Heart right ventricle (tissue), 16 donors: ENCODE measurements around the gene PYGO1. TPM values are rescaled to one million over a fixed set of nuclear protein-coding genes. Genes with fewer than 3 reads are reported as not detected.

Experiments used
- ATAC-seq, 8 donors: fragments of 200-7000 bp; cut with Tn5 transposase; one replicate each; pipeline ENCODE4 v1.9.1; 2020; ENCODE audit warnings: mild to moderate bottlenecking in 8 of 8, moderate library complexity in 8 of 8, moderate number of reproducible peaks in 1 of 8
- DNase-seq, 2 donors: peaks; one replicate each; pipeline ENCODE4 v3.0.0-alpha.2; 2020
- H3K27ac ChIP-seq, 10 donors: fragments of 200-600 bp; sonication (generic) in 2 of 10; one replicate each; pipeline versions ENCODE4 v1.5.0 to v1.8.0; 2020 to 2022; ENCODE audit warnings: mild to moderate bottlenecking in 3 of 10
- H3K27me3 ChIP-seq, 7 donors: fragments of 200-600 bp; one replicate each; pipeline ENCODE4 v1.8.0; 2021 to 2022; ENCODE audit warnings: mild to moderate bottlenecking in 2 of 7
- H3K36me3 ChIP-seq, 9 donors: fragments of 200-600 bp; sonication (generic) in 1 of 9; one replicate each; pipeline versions ENCODE4 v1.5.0 to v1.8.0; 2020 to 2022; ENCODE audit warnings: mild to moderate bottlenecking in 2 of 9
- H3K4me1 ChIP-seq, 9 donors: fragments of 200-600 bp; sonication (generic) in 1 of 9; one replicate each; pipeline versions ENCODE4 v1.5.0 to v1.8.0; 2020 to 2022; ENCODE audit warnings: mild to moderate bottlenecking in 4 of 9
- H3K4me3 ChIP-seq, 10 donors: fragments of 200-600 bp; sonication (generic) in 2 of 10; one replicate each; pipeline versions ENCODE4 v1.5.0 to v1.8.0; 2020 to 2022; ENCODE audit warnings: mild to moderate bottlenecking in 7 of 10, moderate library complexity in 2 of 10
- H3K9me3 ChIP-seq, 11 donors: fragments of 200-600 bp in 10 of 11; sonication (generic) in 2 of 11; one replicate each; pipeline versions ENCODE4 v1.5.0 to v1.8.0; 2013 to 2022; ENCODE audit warnings: mild to moderate bottlenecking in 2 of 11, control low read depth in 1 of 11, moderate library complexity in 1 of 11
- WGBS, 2 donors: extraction: QIAGEN DNeasy Blood & Tissue Kit; methylation state at CpG; one replicate each; pipeline ENCODE4 v1.1.7; 2013; ENCODE audit warnings: inconsistent platforms in 1 of 2; 5-methylcytosine and 5-hydroxymethylcytosine counted together
- intact Hi-C, 10 donors: fragments of 100-400 bp; cut with DNase I; formaldehyde crosslinking; loops; one replicate each; pipeline versions ENCODE4 v1.11.1 to v1.14.2; 2022
- polyA plus RNA-seq, 2 donors: library from polyadenylated mRNA; stranded (reverse); fragments of 200-250 nt; gene quantifications; one replicate each; pipeline ENCODE4 v1.2.3, GENCODE V29; 2013
- total RNA-seq, 10 donors: library from RNA; stranded (reverse); fragmentation: NEBNext Ultra II Directional in 3 of 10; extraction: Animal tissue kit (Norgen Biotek cat#: 25700) in 3 of 10; gene quantifications; one replicate each; pipeline versions ENCODE4 v1.2.1 to v1.2.4, GENCODE V29; 2021 to 2023
- TF ChIP-seq, protein P1 (sequence below), 9 donors: fragments of 200-600 bp; sonication (generic) in 2 of 9; IDR thresholded peaks; one replicate each; pipeline versions ENCODE4 v1.5.0 to v1.8.0; 2021 to 2022; ENCODE audit warnings: antibody characterized with exemption in 9 of 9, mild to moderate bottlenecking in 5 of 9, moderate library complexity in 1 of 9
- donor health status: Arrhythmogenic right ventricular cardiomyopathy.
- donor health status: ischemic (EF 13 %, LVEDD 7.1; RV severe dilation, severe dysfunction).
- donor health status: healthy with polysubstance abuse.
- donor health status: DM: no; HTN: yes; CAD: no.
- donor health status: DM: no; HTN: no; CAD: no.
- donor health status: ischemic (EF 25% LVEDD 6.9; RV normal size, moderate dysfunction).
- donor health status: ischemic (EF 25% LVEDD 5.7; RV mildly dilated, moderate dysfunction).
- donor health status: healthy.
- donor health status: DM: yes; HTN: yes; CAD: no.
- donor health status: Ischemic cardiomyopathy.
- donor health status: ischemic (EF 35%, LVEDD 5.7; RV mildly dilated, moderate dysfunction).
- donor health status: nonischemic (EF 11% LVEDD 7.7; RV severe dilation, severe dysfunction).
- donor health status: DM: yes; HTN: yes; CAD: no.
- donor health status: PGD.
- donor health status: ischemic (EF 29% LVEDD 5.4; RV normal size, mild dysfunction).
- donor health status: nonischemic (EF 23%, LVEDD 6.1; RV moderate dilation, normal function).

PYGO1 gene
- total and polyA plus RNA-seq, 12 donors: 0.81 to 9.5 (median 4.2) TPM

DNA sequence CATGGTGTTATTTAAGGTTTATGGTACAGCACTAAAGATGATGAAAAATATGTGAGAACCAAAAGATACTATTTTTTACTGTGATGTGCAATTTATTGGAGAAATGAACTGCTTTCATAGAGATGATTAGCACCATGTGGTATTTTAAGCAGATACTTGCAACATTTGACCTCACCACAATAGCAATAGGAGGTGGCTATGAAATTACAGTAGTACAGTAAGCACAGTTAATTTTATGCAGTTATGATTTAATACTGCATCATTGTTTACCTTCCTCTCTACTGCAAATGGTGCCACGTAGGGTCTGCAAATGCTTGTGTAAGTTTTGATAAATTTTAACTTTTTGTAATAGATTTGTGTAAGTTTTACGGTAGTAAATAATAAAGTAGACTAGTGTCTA lies 14.0 kb downstream of the PYGO1 start:
- Histone ChIP-seq H3K27ac (no peak overlapping the region), H3K4me1 (no peaks in the 10 kb centered on the region), H3K4me3 (no peak overlapping the region), H3K9me3 (peaks cover 0 to 8% (median 0%) of the 10 kb centered on the region in 11 donors), H3K36me3 (no peaks in the 10 kb centered on the region), H3K27me3 (peaks cover 0 to 3% (median 0%) of the 10 kb centered on the region in 7 donors)
- 96% methylated on average over 2 of the region's 2 CpGs for whole genome bisulfite sequencing, 2 donors
- intact Hi-C loops: no loop called here
- TF ChIP-seq, protein P1, sequence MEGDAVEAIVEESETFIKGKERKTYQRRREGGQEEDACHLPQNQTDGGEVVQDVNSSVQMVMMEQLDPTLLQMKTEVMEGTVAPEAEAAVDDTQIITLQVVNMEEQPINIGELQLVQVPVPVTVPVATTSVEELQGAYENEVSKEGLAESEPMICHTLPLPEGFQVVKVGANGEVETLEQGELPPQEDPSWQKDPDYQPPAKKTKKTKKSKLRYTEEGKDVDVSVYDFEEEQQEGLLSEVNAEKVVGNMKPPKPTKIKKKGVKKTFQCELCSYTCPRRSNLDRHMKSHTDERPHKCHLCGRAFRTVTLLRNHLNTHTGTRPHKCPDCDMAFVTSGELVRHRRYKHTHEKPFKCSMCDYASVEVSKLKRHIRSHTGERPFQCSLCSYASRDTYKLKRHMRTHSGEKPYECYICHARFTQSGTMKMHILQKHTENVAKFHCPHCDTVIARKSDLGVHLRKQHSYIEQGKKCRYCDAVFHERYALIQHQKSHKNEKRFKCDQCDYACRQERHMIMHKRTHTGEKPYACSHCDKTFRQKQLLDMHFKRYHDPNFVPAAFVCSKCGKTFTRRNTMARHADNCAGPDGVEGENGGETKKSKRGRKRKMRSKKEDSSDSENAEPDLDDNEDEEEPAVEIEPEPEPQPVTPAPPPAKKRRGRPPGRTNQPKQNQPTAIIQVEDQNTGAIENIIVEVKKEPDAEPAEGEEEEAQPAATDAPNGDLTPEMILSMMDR (IDR thresholded peaks at IDR 0.05): no peak
- DNase-seq: no peak
- no peak for ATAC-seq

DNA sequence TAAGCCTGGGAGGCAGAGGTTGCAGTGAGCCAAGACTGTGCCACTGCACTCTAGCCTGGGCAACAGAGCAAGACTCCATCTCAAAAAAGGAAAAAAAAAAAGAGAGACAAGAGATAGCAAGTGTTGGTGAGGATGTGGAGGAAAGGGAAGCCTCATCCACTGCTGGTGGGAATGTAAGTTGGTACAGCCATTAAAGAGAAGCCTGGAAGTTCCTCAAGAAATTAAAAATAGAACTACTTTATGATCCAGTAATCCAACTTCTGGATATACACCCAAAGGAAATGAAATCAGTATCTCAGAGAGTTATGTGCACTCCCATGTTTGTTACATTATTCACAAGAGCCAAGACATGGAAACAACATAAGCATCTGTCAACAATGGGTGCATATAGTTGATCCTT lies 14.9 kb downstream of the PYGO1 start:
- H3K27ac ChIP-seq: no peak overlapping the region
- no peaks in the 10 kb centered on the region for H3K36me3 ChIP-seq
- ATAC-seq: no peak
- no peaks in the 10 kb centered on the region for H3K4me1 ChIP-seq
- no peak overlapping the region for H3K4me3 ChIP-seq
- intact Hi-C loops: no loop called here
- peaks cover 0 to 8% (median 0%) of the 10 kb centered on the region in 11 donors for H3K9me3 ChIP-seq
- no peaks in the 10 kb centered on the region for H3K27me3 ChIP-seq
- TF ChIP-seq, protein P1 (IDR thresholded peaks at IDR 0.05): no peak
- no peak for DNase-seq

- WGBS, 2 donors: 79 to 91% methylated on average over 2 of the region's 2 CpGs
- H3K36me3 ChIP-seq: no peaks in the 10 kb centered on the region
- TF ChIP-seq, protein P1 (IDR thresholded peaks at IDR 0.05): no peak
- DNase-seq (no peak), ATAC-seq (no peak)
- H3K27ac ChIP-seq: no peak overlapping the region
- H3K27me3 ChIP-seq: no peaks in the 10 kb centered on the region
- H3K4me1 ChIP-seq: no peaks in the 10 kb centered on the region
- H3K9me3 ChIP-seq: peaks cover 0 to 31% (median 5%) of the 10 kb centered on the region in 11 donors
- H3K4me3 ChIP-seq: no peak overlapping the region
- intact Hi-C loops: no loop called here
Observed at GRCh38 chr15:55564347-55565145, 23.6 kb downstream of the PYGO1 start.

- 82 to 83% methylated on average over 3 of the region's 3 CpGs for WGBS, 2 donors
- Histone ChIP-seq H3K4me1 (no peaks in the 10 kb centered on the region), H3K4me3 (no peak overlapping the region), H3K9me3 (peaks cover 0 to 36% (median 5%) of the 10 kb centered on the region in 11 donors), H3K27ac (no peak overlapping the region), H3K36me3 (no peaks in the 10 kb centered on the region), H3K27me3 (no peaks in the 10 kb centered on the region)
- DNase-seq (no peak), ATAC-seq (no peak)
- intact Hi-C loops: no loop called here
- TF ChIP-seq, protein P1 (IDR thresholded peaks at IDR 0.05): no peak
Observed at GRCh38 chr15:55562601-55563000, 25.5 kb downstream of the PYGO1 start.
